IMR-90 (cell line): ENCODE results near the gene GLO1. TPM values are rescaled to one million over a fixed set of nuclear protein-coding genes. Genes with fewer than 3 reads are reported as not detected.

Experiments
- ATAC-seq: fragments of 200-7000 bp; cut with Tn5 transposase; 2 replicates; pipeline ENCODE4 v1.9.1; 2020; ENCODE audit warnings: low read depth, mild to moderate bottlenecking, moderate library complexity
- BruUV-seq: library from RNA; stranded (reverse); fragments of 400-500 nt; replicated peaks from 2 replicates; lab custom pipeline; 2021; lab: Mats Ljungman, UMichigan
- CTCF ChIA-PET: fragments of 300-600 bp; formaldehyde crosslinking; extraction: SDS; loops from one replicate; lab custom pipeline; 2021; ENCODE audit warnings: antibody characterized with exemption; lab: Yijun Ruan, JAX
- POLR2A ChIA-PET: fragments of 300-600 bp; sonication (Branson Sonifier 250); formaldehyde crosslinking; loops from one replicate; lab custom pipeline; 2022; ENCODE audit warnings: antibody characterized with exemption; ENCODE audit not compliant: unreplicated experiment; lab: Charles Lee
- DNase-seq: peaks from one replicate; pipeline ENCODE4 v3.0.0; 2013
- H2AFZ ChIP-seq: replicated peaks from 2 replicates; pipeline ENCODE3; 2013; ENCODE audit warnings: low read length, mild to moderate bottlenecking; ENCODE audit not compliant: poor library complexity
- H2AK5ac ChIP-seq: 2 replicates; pipeline ENCODE4 v1.6.1; 2013; ENCODE audit warnings: low read depth, low read length, inconsistent platforms
- H2AK9ac ChIP-seq: replicated peaks from 2 replicates; pipeline ENCODE3; 2013; ENCODE audit warnings: mild to moderate bottlenecking, low read depth, low read length, moderate library complexity; ENCODE audit not compliant: poor library complexity
- H2BK120ac ChIP-seq: 2 replicates; pipeline ENCODE4 v1.6.1; 2013; ENCODE audit warnings: low read depth, low read length, inconsistent platforms
- H2BK15ac ChIP-seq: 3 replicates; pipeline ENCODE4 v1.6.1; 2013; ENCODE audit warnings: low read depth, low read length, inconsistent platforms
- H2BK20ac ChIP-seq: 2 replicates; pipeline ENCODE4 v1.6.1; 2013; ENCODE audit warnings: low read depth, mild to moderate bottlenecking, inconsistent platforms, low read length, moderate library complexity
- H2BK5ac ChIP-seq: 2 replicates; pipeline ENCODE4 v1.6.1; 2013; ENCODE audit warnings: mild to moderate bottlenecking, low read depth, low read length, inconsistent platforms; ENCODE audit not compliant: poor library complexity, severe bottlenecking
- H3K14ac ChIP-seq: replicated peaks from 2 replicates; pipeline ENCODE4 v1.6.1; 2013; ENCODE audit warnings: low read depth, low read length, inconsistent platforms
- H3K18ac ChIP-seq: 2 replicates; pipeline ENCODE4 v1.6.1; 2013; ENCODE audit warnings: low read depth, low read length, control low read depth
- H3K23ac ChIP-seq: 2 replicates; pipeline ENCODE4 v1.6.1; 2013; ENCODE audit warnings: low read depth, low read length, inconsistent platforms
- H3K27ac ChIP-seq: 2 replicates; pipeline ENCODE4 v1.5.1; 2013; ENCODE audit warnings: mild to moderate bottlenecking, control low read depth, low read length; ENCODE audit not compliant: insufficient read depth
- H3K27me3 ChIP-seq: 2 replicates; pipeline ENCODE4 v1.6.1; 2013; ENCODE audit warnings: low read length; ENCODE audit not compliant: control insufficient read depth, insufficient read depth
- H3K36me3 ChIP-seq: 2 replicates; pipeline ENCODE4 v1.6.1; 2013; ENCODE audit warnings: low read length, mixed read lengths; ENCODE audit not compliant: control insufficient read depth, insufficient read depth
- H3K4ac ChIP-seq: 2 replicates; pipeline ENCODE4 v1.6.1; 2013; ENCODE audit warnings: low read depth, low read length, inconsistent platforms
- H3K4me1 ChIP-seq: 2 replicates; pipeline ENCODE4 v1.6.1; 2013; ENCODE audit warnings: low read length, mixed read lengths; ENCODE audit not compliant: control insufficient read depth, insufficient read depth
- H3K4me2 ChIP-seq: 2 replicates; pipeline ENCODE4 v1.6.1; 2013; ENCODE audit warnings: low read depth, mild to moderate bottlenecking, control low read depth, low read length, moderate library complexity
- H3K4me3 ChIP-seq: 2 replicates; pipeline ENCODE4 v1.5.1; 2013; ENCODE audit warnings: low read depth, mild to moderate bottlenecking, control low read depth, low read length, moderate library complexity; ENCODE audit not compliant: insufficient read depth
- H3K56ac ChIP-seq: 2 replicates; pipeline ENCODE4 v1.6.1; 2013; ENCODE audit warnings: low read length, inconsistent platforms; ENCODE audit not compliant: insufficient read depth; ENCODE audit errors: extremely low read depth
- H3K79me1 ChIP-seq, 2 experiments: 2 replicates each; pipeline ENCODE4 v1.6.1; 2013; ENCODE audit warnings: low read length in 2 of 2, inconsistent platforms in 1 of 2, low read depth in 1 of 2
- H3K9ac ChIP-seq: 2 replicates; pipeline ENCODE4 v1.6.1; 2013; ENCODE audit warnings: low read depth, low read length, control low read depth
- H3K9me1 ChIP-seq: 2 replicates; pipeline ENCODE4 v1.6.1; 2013; ENCODE audit warnings: low read length, inconsistent platforms; ENCODE audit not compliant: insufficient read depth
- H3K9me3 ChIP-seq: 2 replicates; pipeline ENCODE4 v1.6.1; 2013; ENCODE audit warnings: low read length; ENCODE audit not compliant: control insufficient read depth, insufficient read depth
- H4K20me1 ChIP-seq: 2 replicates; pipeline ENCODE4 v1.6.1; 2013; ENCODE audit warnings: low read length, inconsistent platforms; ENCODE audit not compliant: insufficient read depth
- H4K5ac ChIP-seq: 2 replicates; pipeline ENCODE4 v1.6.1; 2013; ENCODE audit warnings: mild to moderate bottlenecking, low read depth, low read length, control low read depth
- H4K8ac ChIP-seq, 2 experiments: 2 replicates each; pipeline ENCODE4 v1.6.1; 2013; ENCODE audit warnings: low read depth in 2 of 2, low read length in 2 of 2, control low read depth in 1 of 2, inconsistent platforms in 1 of 2
- H4K91ac ChIP-seq: 2 replicates; pipeline ENCODE4 v1.6.1; 2013; ENCODE audit warnings: low read depth, low read length, inconsistent platforms; ENCODE audit not compliant: insufficient read depth
- MAFK ChIP-seq: IDR thresholded peaks from 2 replicates; pipeline ENCODE4 v1.6.1; 2012; ENCODE audit warnings: low read depth, low read length, improper control_type of control experiment
- RCOR1 ChIP-seq: IDR thresholded peaks from 2 replicates; pipeline ENCODE4 v1.6.1; 2012; ENCODE audit warnings: mild to moderate bottlenecking, low read length, improper control_type of control experiment; ENCODE audit not compliant: insufficient replicate concordance
- SMC3 ChIP-seq: fragments of 150-350 bp; IDR thresholded peaks from 2 replicates; pipeline ENCODE4 v1.6.1; 2016; ENCODE audit warnings: low read depth, mild to moderate bottlenecking, antibody characterized with exemption, low read length, moderate library complexity
- WGBS, 2 experiments: methylation state at CpG; one replicate each; pipeline versions ENCODE4 v1.1.5 to v1.1.7; 2013; ENCODE audit warnings: missing lambda C conversion rate in 2 of 2; ENCODE audit not compliant: insufficient read length in 1 of 2; ENCODE audit errors: extremely low coverage in 2 of 2; 5-methylcytosine and 5-hydroxymethylcytosine counted together
- dilution Hi-C: fragments of 300-500 bp; cut with HindIII; formaldehyde crosslinking; loops from one replicate; pipeline ENCODE4 v1.14.3; 2018; ENCODE audit warnings: low sequenced_read_pairs; ENCODE audit not compliant: unreplicated experiment
- in situ Hi-C: fragments of 300-500 bp; cut with MboI; formaldehyde crosslinking; loops from 3 replicates; pipeline ENCODE4 v1.14.3; 2019; ENCODE audit warnings: low sequenced_read_pairs, inconsistent platforms, mixed read lengths
- intact Hi-C: fragments of 100-400 bp; cut with micrococcal nuclease; formaldehyde crosslinking; loops from 2 replicates; pipeline ENCODE4 v1.10.0; 2022
- polyA plus RNA-seq, 3 experiments: library from polyadenylated mRNA; depleted of rRNA; stranded (reverse); fragments of >200 nt; gene quantifications; 2 replicates each; pipeline ENCODE4 v1.2.3, GENCODE V29; 2012; ENCODE audit warnings: low replicate concordance in 1 of 3
- total RNA-seq: library from RNA; depleted of rRNA; stranded (reverse); fragments of >200 nt; gene quantifications from 2 replicates; pipeline ENCODE4 v1.2.3, GENCODE V29; 2012

GLO1 gene
- total and polyA plus RNA-seq, 2 of the 4 experiments (the other 2 are of a cell fraction), result 65.1 to 111 TPM

DNA sequence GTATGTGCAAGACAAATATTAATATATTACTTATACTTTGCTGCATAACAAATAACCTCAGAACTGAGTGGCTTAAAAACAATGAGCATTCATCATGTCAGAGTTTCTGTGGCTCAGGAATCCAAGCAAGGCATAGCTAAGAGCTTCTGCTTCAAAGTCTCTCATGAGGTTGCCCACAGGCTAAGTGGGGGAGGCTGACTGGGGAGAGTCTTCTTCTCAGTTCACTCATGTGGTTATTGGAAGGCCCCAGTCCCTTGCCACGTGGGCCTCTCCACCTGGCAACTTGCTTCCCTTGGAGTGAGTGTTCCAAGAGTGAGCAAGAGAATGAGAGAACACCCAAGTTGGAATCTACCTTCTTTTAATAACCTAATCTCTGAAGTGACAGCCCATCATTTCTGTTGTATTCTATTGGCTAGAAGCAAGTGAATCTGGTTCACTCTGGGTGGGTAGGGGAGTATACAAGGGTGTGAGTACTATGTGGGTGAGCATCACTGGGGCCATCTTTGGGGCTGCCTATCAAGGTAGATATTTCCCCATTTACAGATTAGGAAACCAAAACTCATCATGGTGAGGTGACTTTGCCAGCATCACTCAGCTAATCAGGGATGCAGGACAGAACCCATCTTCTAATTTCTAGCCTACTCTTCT is 48.1 kb upstream of the GLO1 start:
- no peak for ATAC-seq
- no peak overlapping the region for H2BK120ac ChIP-seq
- no peak overlapping the region for H4K91ac ChIP-seq
- no peak overlapping the region for H2AK5ac ChIP-seq
- H3K9ac ChIP-seq, result no peak overlapping the region
- WGBS, 2 experiments, result no CpG with 5 or more reads among the region's 1 CpG
- no peak for DNase-seq
- H2BK20ac ChIP-seq, result no peak overlapping the region
- ChIA-PET CTCF (no interaction called here), POLR2A (no interaction called here)
- no peak overlapping the region for H3K18ac ChIP-seq
- H3K27ac ChIP-seq, result no peak overlapping the region
- no peak overlapping the region for H4K8ac ChIP-seq
- dilution Hi-C loops (no loop called here), in situ Hi-C loops (no loop called here), intact Hi-C loops (no loop called here)
- H3K4me3 ChIP-seq, result no peak overlapping the region
- no TSS peak for BruUV-seq
- no peak overlapping the region for H3K4me2 ChIP-seq
- no peak overlapping the region for H2AK9ac ChIP-seq
- TF ChIP-seq SMC3, result no peak
- TF ChIP-seq MAFK, result no peak
- TF ChIP-seq RCOR1, result no peak
- H3K27me3 ChIP-seq, result no peaks in the 10 kb centered on the region
- no peaks in the 10 kb centered on the region for H3K79me1 ChIP-seq
- no peak overlapping the region for H4K5ac ChIP-seq
- H3K4ac ChIP-seq, result no peak overlapping the region
- H3K9me3 ChIP-seq, result no peaks in the 10 kb centered on the region
- H3K9me1 ChIP-seq, result no peaks in the 10 kb centered on the region
- no peaks in the 10 kb centered on the region for H4K20me1 ChIP-seq
- no peaks in the 10 kb centered on the region for H3K4me1 ChIP-seq
- H2BK15ac ChIP-seq, result no peak overlapping the region
- no peaks in the 10 kb centered on the region for H3K36me3 ChIP-seq
- no peak overlapping the region for H2AFZ ChIP-seq
- no peak overlapping the region for H3K23ac ChIP-seq
- no peak overlapping the region for H3K56ac ChIP-seq
- H2BK5ac ChIP-seq, result no peak overlapping the region
- no peak overlapping the region for H3K14ac ChIP-seq
